H9 (cell line): ENCODE data around the gene PHKG1. TPM values are rescaled to one million over a fixed set of nuclear protein-coding genes. Genes with fewer than 3 reads are reported as not detected.
A peak's percentile ranks its signal among the peaks of the same experiment; 100 is the strongest.
"Not testable (repeated sequence)": the region's sequence is repeated elsewhere in the genome, so short reads cannot be mapped to it uniquely, and the experiment has no call there.

ENCODE experiments used
- DNase-seq: peaks from one replicate; pipeline ENCODE4 v3.0.0-alpha.2; 2017
- H2AFZ ChIP-seq: one replicate; pipeline ENCODE4 v1.6.1; 2013; ENCODE audit warnings: mild to moderate bottlenecking, low read length, control low read depth, moderate library complexity
- H2AK5ac ChIP-seq: 2 replicates; pipeline ENCODE4 v1.6.1; 2013; ENCODE audit warnings: low read length, control low read depth, mixed read lengths; ENCODE audit not compliant: insufficient read length
- H2BK120ac ChIP-seq: one replicate; pipeline ENCODE4 v1.6.1; 2013; ENCODE audit warnings: low read depth, mild to moderate bottlenecking, low read length, control low read depth, inconsistent platforms; ENCODE audit not compliant: poor library complexity, severe bottlenecking
- H2BK12ac ChIP-seq: 2 replicates; pipeline ENCODE4 v1.6.1; 2013; ENCODE audit warnings: low read length, control low read depth, mixed read lengths, low read depth; ENCODE audit not compliant: insufficient read length
- H2BK15ac ChIP-seq: 2 replicates; pipeline ENCODE4 v1.6.1; 2013; ENCODE audit warnings: low read depth, low read length, control low read depth
- H2BK20ac ChIP-seq: one replicate; pipeline ENCODE4 v1.6.1; 2013; ENCODE audit warnings: low read depth, mild to moderate bottlenecking, low read length, control low read depth, inconsistent platforms; ENCODE audit not compliant: poor library complexity, severe bottlenecking
- H2BK5ac ChIP-seq: 2 replicates; pipeline ENCODE4 v1.6.1; 2013; ENCODE audit warnings: low read length, control low read depth, mixed read lengths; ENCODE audit not compliant: insufficient read length
- H3K14ac ChIP-seq: 2 replicates; pipeline ENCODE4 v1.6.1; 2013; ENCODE audit warnings: low read length, control low read depth; ENCODE audit not compliant: insufficient read depth
- H3K18ac ChIP-seq: 2 replicates; pipeline ENCODE4 v1.6.1; 2013; ENCODE audit warnings: low read depth, mild to moderate bottlenecking, mixed read lengths, low read length, control low read depth; ENCODE audit not compliant: insufficient read length
- H3K23ac ChIP-seq: 2 replicates; pipeline ENCODE4 v1.6.1; 2013; ENCODE audit warnings: low read length, control low read depth, mixed read lengths, low read depth; ENCODE audit not compliant: insufficient read length
- H3K23me2 ChIP-seq: 2 replicates; pipeline ENCODE4 v1.6.1; 2013; ENCODE audit warnings: low read depth, mild to moderate bottlenecking, mixed read lengths, low read length, control low read depth; ENCODE audit not compliant: insufficient read length, poor library complexity, severe bottlenecking
- H3K27ac ChIP-seq: 2 replicates; pipeline ENCODE4 v1.5.1; 2013; ENCODE audit warnings: low read length, control low read depth, mixed read lengths, low read depth; ENCODE audit not compliant: insufficient read length
- H3K27me3 ChIP-seq: 2 replicates; pipeline ENCODE4 v1.6.1; 2013; ENCODE audit warnings: low read length, control low read depth, inconsistent platforms; ENCODE audit not compliant: insufficient read depth
- H3K4ac ChIP-seq: 2 replicates; pipeline ENCODE4 v1.6.1; 2013; ENCODE audit warnings: low read depth, mild to moderate bottlenecking, control low read depth, inconsistent platforms, low read length, moderate library complexity
- H3K4me1 ChIP-seq: 2 replicates; pipeline ENCODE4 v1.6.1; 2013; ENCODE audit warnings: low read length, control low read depth, inconsistent platforms; ENCODE audit not compliant: insufficient read depth
- H3K4me2 ChIP-seq: 2 replicates; pipeline ENCODE4 v1.6.1; 2013; ENCODE audit warnings: low read length, control low read depth, mixed read lengths; ENCODE audit not compliant: insufficient read length, insufficient read depth
- H3K56ac ChIP-seq: 2 replicates; pipeline ENCODE4 v1.6.1; 2013; ENCODE audit warnings: low read depth, mild to moderate bottlenecking, mixed read lengths, low read length, control low read depth; ENCODE audit not compliant: insufficient read length
- H3K79me1 ChIP-seq: 2 replicates; pipeline ENCODE4 v1.6.1; 2013; ENCODE audit warnings: low read depth, mild to moderate bottlenecking, moderate library complexity, low read length, control low read depth, inconsistent platforms; ENCODE audit not compliant: insufficient read depth, poor library complexity, severe bottlenecking
- H3K79me2 ChIP-seq: 2 replicates; pipeline ENCODE4 v1.6.1; 2013; ENCODE audit warnings: low read length, control low read depth, inconsistent platforms; ENCODE audit not compliant: insufficient read depth
- H3K9ac ChIP-seq: 2 replicates; pipeline ENCODE4 v1.6.1; 2013; ENCODE audit warnings: low read length, control low read depth, mixed read lengths; ENCODE audit not compliant: insufficient read length; ENCODE audit errors: extremely low read depth
- H3K9me3 ChIP-seq: one replicate; pipeline ENCODE4 v1.6.1; 2013; ENCODE audit warnings: low read depth, low read length, inconsistent platforms; ENCODE audit not compliant: control insufficient read depth
- H3T11ph ChIP-seq: one replicate; pipeline ENCODE4 v1.6.1; 2013; ENCODE audit warnings: mild to moderate bottlenecking, low read length, control low read depth, inconsistent platforms
- H4K20me1 ChIP-seq: one replicate; pipeline ENCODE4 v1.6.1; 2013; ENCODE audit not compliant: control insufficient read depth, insufficient read length, insufficient read depth
- H4K5ac ChIP-seq: 2 replicates; pipeline ENCODE4 v1.6.1; 2013; ENCODE audit warnings: low read depth, mild to moderate bottlenecking, mixed read lengths, low read length, control low read depth; ENCODE audit not compliant: insufficient read length
- H4K8ac ChIP-seq: replicated peaks from 2 replicates; pipeline ENCODE4 v1.6.1; 2013; ENCODE audit warnings: low read length, control low read depth, mixed read lengths, low read depth; ENCODE audit not compliant: insufficient read length
- H4K91ac ChIP-seq: 2 replicates; pipeline ENCODE4 v1.6.1; 2013; ENCODE audit warnings: low read depth, mild to moderate bottlenecking, moderate library complexity, mixed read lengths, low read length, control low read depth; ENCODE audit not compliant: insufficient read length
- H3K27ac Mint-ChIP-seq, 3 experiments: 2 replicates in 2 of 3; 3 replicates in 1 of 3; pipeline ENCODE4 v1.8.0; 2020 to 2021; ENCODE audit warnings: mixed read lengths in 3 of 3, mild to moderate bottlenecking in 1 of 3, moderate library complexity in 1 of 3
- H3K27me3 Mint-ChIP-seq: 2 replicates; pipeline ENCODE4 v1.8.0; 2021; ENCODE audit warnings: low read depth, mild to moderate bottlenecking, moderate library complexity, mixed read lengths
- H3K36me3 Mint-ChIP-seq, 3 experiments: 2 replicates in 2 of 3; 3 replicates in 1 of 3; pipeline ENCODE4 v1.8.0; 2020 to 2021; ENCODE audit warnings: low read depth in 3 of 3, mixed read lengths in 3 of 3; ENCODE audit not compliant: insufficient read depth in 1 of 3
- H3K4me1 Mint-ChIP-seq, 2 experiments: 2 replicates each; pipeline ENCODE4 v1.8.0; 2020; ENCODE audit warnings: mixed read lengths in 2 of 2
- H3K4me3 Mint-ChIP-seq, 2 experiments: 2 replicates in 1 of 2; 3 replicates in 1 of 2; pipeline ENCODE4 v1.8.0; 2020 to 2021; ENCODE audit warnings: mild to moderate bottlenecking in 2 of 2, mixed read lengths in 2 of 2, moderate library complexity in 1 of 2
- H3K9me3 Mint-ChIP-seq, 2 experiments: 2 replicates in 1 of 2; 3 replicates in 1 of 2; pipeline ENCODE4 v1.8.0; 2020; ENCODE audit warnings: mild to moderate bottlenecking in 2 of 2, mixed read lengths in 2 of 2, moderate library complexity in 1 of 2
- WGBS: extraction: QIAGEN DNeasy Blood & Tissue Kit; methylation state at CpG from one replicate; pipeline ENCODE4 v1.1.7; 2013; ENCODE audit warnings: missing lambda C conversion rate, low lambda C conversion rate, mixed read lengths; ENCODE audit not compliant: insufficient read length; ENCODE audit errors: extremely low coverage; 5-methylcytosine and 5-hydroxymethylcytosine counted together
- total RNA-seq: library from RNA; stranded (reverse); gene quantifications from 2 replicates; pipeline ENCODE4 v1.2.1, GENCODE V29; 2021
- TF ChIP-seq, protein P1 (sequence below): fragments of 200-600 bp; sonication (generic); conservative IDR thresholded peaks from 3 replicates; pipeline ENCODE4 v1.8.0; 2021; ENCODE audit warnings: antibody characterized with exemption, mild to moderate bottlenecking

Gene PHKG1
- total RNA-seq, 1 experiment from 2014 or later = 0.42 TPM

DNA sequence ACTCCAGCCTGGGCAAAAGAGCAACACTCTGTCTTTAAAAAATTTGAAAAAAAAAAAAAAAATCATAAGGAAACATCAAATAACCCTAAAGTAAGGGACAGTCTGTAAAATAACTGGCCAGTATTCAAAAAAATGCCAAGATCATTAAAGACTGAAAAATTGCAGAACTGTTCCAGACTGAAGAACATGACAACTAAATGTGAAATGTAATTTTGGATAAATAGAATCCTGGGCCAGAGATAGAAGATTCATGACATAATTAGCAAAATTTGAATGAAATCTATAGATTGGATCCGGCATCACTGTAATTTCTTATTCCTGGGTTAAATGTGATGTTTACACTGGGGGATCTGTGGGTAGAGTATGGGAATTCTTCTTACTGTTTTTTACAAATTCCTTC lies 44.5 kb downstream of the PHKG1 start:
- H3K9me3 ChIP-seq = no peaks in the 10 kb centered on the region
- H3K27me3 Mint-ChIP-seq = no peaks in the 10 kb centered on the region
- H2BK5ac ChIP-seq = no peak overlapping the region
- no peaks in the 10 kb centered on the region for H3K27me3 ChIP-seq
- no peak overlapping the region for H2AK5ac ChIP-seq
- no peak overlapping the region for H2BK20ac ChIP-seq
- no peak overlapping the region for H3K14ac ChIP-seq
- peaks cover 2% of the 10 kb centered on the region for H3K79me1 ChIP-seq
- H3K4me2 ChIP-seq = no peak overlapping the region
- no peak overlapping the region for H3K27ac ChIP-seq
- peaks cover 0 to 20% of the 10 kb centered on the region in 2 experiments for H3K4me1 Mint-ChIP-seq
- H3K4me1 ChIP-seq = no peaks in the 10 kb centered on the region; the same call in 1 of the 2 replicates
- no peak overlapping the region for H4K5ac ChIP-seq
- H3K23me2 ChIP-seq = peaks cover 5% of the 10 kb centered on the region
- no peak overlapping the region for H3K4ac ChIP-seq
- no peak overlapping the region for H2BK12ac ChIP-seq
- H3K36me3 Mint-ChIP-seq = peaks cover 15 to 20% (median 18%) of the 10 kb centered on the region in 3 experiments
- H2BK15ac ChIP-seq = no peak overlapping the region
- H3K18ac ChIP-seq = no peak overlapping the region
- H4K91ac ChIP-seq = no peak overlapping the region
- no peak overlapping the region for H3T11ph ChIP-seq
- TF ChIP-seq, protein P1, sequence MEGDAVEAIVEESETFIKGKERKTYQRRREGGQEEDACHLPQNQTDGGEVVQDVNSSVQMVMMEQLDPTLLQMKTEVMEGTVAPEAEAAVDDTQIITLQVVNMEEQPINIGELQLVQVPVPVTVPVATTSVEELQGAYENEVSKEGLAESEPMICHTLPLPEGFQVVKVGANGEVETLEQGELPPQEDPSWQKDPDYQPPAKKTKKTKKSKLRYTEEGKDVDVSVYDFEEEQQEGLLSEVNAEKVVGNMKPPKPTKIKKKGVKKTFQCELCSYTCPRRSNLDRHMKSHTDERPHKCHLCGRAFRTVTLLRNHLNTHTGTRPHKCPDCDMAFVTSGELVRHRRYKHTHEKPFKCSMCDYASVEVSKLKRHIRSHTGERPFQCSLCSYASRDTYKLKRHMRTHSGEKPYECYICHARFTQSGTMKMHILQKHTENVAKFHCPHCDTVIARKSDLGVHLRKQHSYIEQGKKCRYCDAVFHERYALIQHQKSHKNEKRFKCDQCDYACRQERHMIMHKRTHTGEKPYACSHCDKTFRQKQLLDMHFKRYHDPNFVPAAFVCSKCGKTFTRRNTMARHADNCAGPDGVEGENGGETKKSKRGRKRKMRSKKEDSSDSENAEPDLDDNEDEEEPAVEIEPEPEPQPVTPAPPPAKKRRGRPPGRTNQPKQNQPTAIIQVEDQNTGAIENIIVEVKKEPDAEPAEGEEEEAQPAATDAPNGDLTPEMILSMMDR = no peak
- no peaks in the 10 kb centered on the region for H3K9me3 Mint-ChIP-seq
- no peak overlapping the region for H4K8ac ChIP-seq
- no peaks in the 10 kb centered on the region for H4K20me1 ChIP-seq
- H3K27ac Mint-ChIP-seq = peak overlapping the region in 2 of 3 experiments; percentile 25 to 68; a peak in 2 of 7 replicates
- peaks cover 12% of the 10 kb centered on the region; the same call in 1 of the 2 replicates for H3K79me2 ChIP-seq
- H3K23ac ChIP-seq = no peak overlapping the region
- H3K9ac ChIP-seq = no peak overlapping the region
- WGBS = no CpG with 5 or more reads among the region's 1 CpG
- no peak overlapping the region for H3K56ac ChIP-seq
- H2AFZ ChIP-seq = no peak overlapping the region
- H3K4me3 Mint-ChIP-seq = no peak overlapping the region
- no peak overlapping the region for H2BK120ac ChIP-seq
- no peak for DNase-seq

DNA sequence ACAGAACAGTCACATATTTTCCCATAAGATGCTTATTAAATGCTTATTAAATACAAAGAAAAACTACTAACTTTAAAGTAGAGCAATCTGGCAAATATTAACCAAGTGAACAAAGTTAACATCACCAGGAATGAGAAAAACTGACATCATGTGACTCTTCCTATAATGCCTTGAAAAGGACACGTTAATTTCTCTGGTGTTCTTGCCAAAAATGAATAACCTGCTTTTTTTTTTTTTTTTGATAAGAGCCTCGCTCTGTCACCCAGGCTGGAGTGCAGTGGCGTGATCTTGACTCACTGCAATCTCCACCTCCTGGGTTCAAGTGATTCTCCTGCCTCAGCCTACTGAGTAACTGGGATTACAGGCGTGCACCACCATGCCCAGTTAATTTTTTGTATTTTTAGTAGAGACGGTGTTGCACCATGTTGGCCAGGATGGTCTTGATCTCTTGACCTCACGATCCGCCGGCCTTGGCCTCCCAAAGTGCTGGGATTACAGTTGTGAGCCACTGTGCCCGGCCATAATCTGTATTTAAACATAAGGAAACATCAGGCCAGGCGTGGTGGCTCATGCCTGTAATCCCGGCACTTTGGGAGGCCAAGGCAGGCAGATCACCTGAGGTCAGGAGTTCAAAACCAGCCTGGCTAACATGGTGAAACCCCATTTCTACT lies 45.2 kb downstream of the PHKG1 start:
- H4K8ac ChIP-seq, H2BK15ac ChIP-seq, H3K4ac ChIP-seq, H4K91ac ChIP-seq, H3K18ac ChIP-seq, H3K56ac ChIP-seq, H3T11ph ChIP-seq, H3K79me2 ChIP-seq, H3K4me2 ChIP-seq, H3K27ac ChIP-seq, H4K5ac ChIP-seq, DNase-seq, H3K4me3 Mint-ChIP-seq, H3K27me3 Mint-ChIP-seq, H3K27ac Mint-ChIP-seq, H2AK5ac ChIP-seq, H2BK12ac ChIP-seq, H3K9ac ChIP-seq, H3K23me2 ChIP-seq, H2BK20ac ChIP-seq, H3K14ac ChIP-seq, H4K20me1 ChIP-seq, H3K9me3 ChIP-seq, H3K27me3 ChIP-seq, H3K79me1 ChIP-seq, H3K23ac ChIP-seq, H3K9me3 Mint-ChIP-seq, H2AFZ ChIP-seq, H3K4me1 ChIP-seq, H2BK5ac ChIP-seq, H2BK120ac ChIP-seq: not testable (repeated sequence)
- H3K36me3 Mint-ChIP-seq = peaks cover 15 to 16% (median 16%) of the 10 kb centered on the region in 3 experiments; a peak in 6 of 7 replicates
- peaks cover 0 to 13% of the 10 kb centered on the region in 2 experiments; a peak in 3 of 4 replicates for H3K4me1 Mint-ChIP-seq
- WGBS = no CpG with 5 or more reads among the region's 11 CpGs
